A673 (cell line): Measurements from ENCODE around the gene SHOC2. TPM values are rescaled to one million over a fixed set of nuclear protein-coding genes. Genes with fewer than 3 reads are reported as not detected.

Experiments
- BruUV-seq: library from RNA; stranded (reverse); fragments of 400-500 nt; replicated peaks from 2 replicates; lab custom pipeline; 2021; lab: Mats Ljungman, UMichigan
- CTCF ChIA-PET: fragments of 300-600 bp; sonication (Branson Sonifier 250); formaldehyde crosslinking; loops from one replicate; lab custom pipeline; 2022; ENCODE audit warnings: antibody characterized with exemption; lab: Charles Lee
- POLR2A ChIA-PET: fragments of 300-600 bp; sonication (Branson Sonifier 250); formaldehyde crosslinking; loops from one replicate; lab custom pipeline; 2022; ENCODE audit warnings: antibody characterized with exemption; ENCODE audit not compliant: low non-redundant PET; lab: Charles Lee
- DNase-seq: peaks from one replicate; pipeline ENCODE4 v3.0.0-alpha.2; 2015; ENCODE audit warnings: low spot score
- H3K27ac ChIP-seq: fragments of 200-600 bp; sonication (generic); 2 replicates; pipeline ENCODE4 v1.5.1; 2016; ENCODE audit warnings: mixed run types, low read depth, mild to moderate bottlenecking, mixed read lengths, antibody characterized with exemption, low read length; ENCODE audit not compliant: poor library complexity, severe bottlenecking
- H3K27me3 ChIP-seq: fragments of 200-600 bp; sonication (generic); replicated peaks from 2 replicates; pipeline ENCODE4 v1.6.1; 2017; ENCODE audit warnings: mixed run types, low read depth, mild to moderate bottlenecking, mixed read lengths, antibody characterized with exemption, low read length; ENCODE audit not compliant: insufficient read depth, poor library complexity
- H3K36me3 ChIP-seq: fragments of 200-600 bp; sonication (generic); 2 replicates; pipeline ENCODE4 v1.6.1; 2016; ENCODE audit warnings: mixed run types, mild to moderate bottlenecking, mixed read lengths, antibody characterized with exemption, low read length; ENCODE audit not compliant: insufficient read depth, poor library complexity, severe bottlenecking
- H3K4me1 ChIP-seq: fragments of 200-600 bp; sonication (generic); 2 replicates; pipeline ENCODE4 v1.6.1; 2017; ENCODE audit warnings: mixed run types, mild to moderate bottlenecking, mixed read lengths, antibody characterized with exemption, low read length; ENCODE audit not compliant: insufficient read depth, poor library complexity, severe bottlenecking
- H3K4me3 ChIP-seq: fragments of 200-600 bp; sonication (generic); 2 replicates; pipeline ENCODE4 v1.5.1; 2016; ENCODE audit warnings: low read depth, mixed run types, mild to moderate bottlenecking, mixed read lengths, low read length; ENCODE audit not compliant: poor library complexity, severe bottlenecking
- H3K9me3 ChIP-seq: fragments of 200-600 bp; sonication (generic); 2 replicates; pipeline ENCODE4 v1.6.1; 2016; ENCODE audit warnings: mixed run types, low read depth, mild to moderate bottlenecking, mixed read lengths, antibody characterized with exemption, low read length; ENCODE audit not compliant: poor library complexity, severe bottlenecking
- EZH2 ChIP-seq: fragments of 200-600 bp; sonication (generic); IDR thresholded peaks from 2 replicates; pipeline ENCODE4 v1.6.1; 2017; ENCODE audit warnings: borderline replicate concordance, low read depth, mild to moderate bottlenecking, mixed read lengths, antibody characterized with exemption, low read length; ENCODE audit not compliant: poor library complexity, severe bottlenecking
- intact Hi-C: fragments of 100-400 bp; cut with micrococcal nuclease; formaldehyde crosslinking; loops from one replicate; pipeline ENCODE4 v1.10.0; 2022; ENCODE audit not compliant: unreplicated experiment
- total RNA-seq: library from RNA; stranded (reverse); gene quantifications from 2 replicates; pipeline ENCODE4 v1.2.3, GENCODE V29; 2021
- TF ChIP-seq, protein P1 (sequence below): fragments of 300-800, 200-600 bp; sonication (generic); conservative IDR thresholded peaks from 2 replicates; pipeline ENCODE4 v1.5.1; 2017; ENCODE audit warnings: low read depth, mild to moderate bottlenecking, antibody characterized with exemption, low read length, moderate library complexity, mixed read lengths

The SHOC2 gene
- total RNA-seq, 1 experiment from 2014 or later, result 37.6 TPM

DNA sequence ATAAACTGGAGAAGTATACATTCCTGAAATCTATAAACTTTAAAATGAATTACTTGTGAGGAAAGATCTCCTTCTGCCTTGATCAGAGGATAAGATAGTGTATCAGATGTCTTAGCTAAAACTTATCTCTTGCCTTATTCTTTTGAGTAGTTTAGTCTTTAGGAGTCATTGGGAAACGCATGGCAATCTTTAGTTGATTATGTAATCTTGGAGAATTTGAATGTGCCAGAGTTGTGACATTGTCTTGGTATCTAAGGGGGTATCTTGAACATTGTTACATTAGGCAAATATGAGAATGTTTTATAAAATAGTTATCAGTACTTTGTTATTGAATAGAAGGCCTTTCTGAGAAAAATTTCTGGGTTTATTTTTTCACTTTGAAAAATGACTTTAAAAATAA lies 95.8 kb downstream of the SHOC2 start:
- POLR2A ChIA-PET, result no interaction called here

GRCh38 chr10:111017098-111017497 lies 97.7 kb downstream of the SHOC2 start:
- ChIA-PET CTCF (no interaction called here), POLR2A (no interaction called here)
- H3K36me3 ChIP-seq, result no peaks in the 10 kb centered on the region
- no peak overlapping the region for H3K4me3 ChIP-seq
- DNase-seq, result no peak
- H3K27ac ChIP-seq, result no peak overlapping the region
- H3K9me3 ChIP-seq, result no peaks in the 10 kb centered on the region
- H3K27me3 ChIP-seq, result no peaks in the 10 kb centered on the region
- no TSS peak for BruUV-seq
- intact Hi-C loops, result no loop called here
- no peak for TF ChIP-seq EZH2
- TF ChIP-seq, protein P1, sequence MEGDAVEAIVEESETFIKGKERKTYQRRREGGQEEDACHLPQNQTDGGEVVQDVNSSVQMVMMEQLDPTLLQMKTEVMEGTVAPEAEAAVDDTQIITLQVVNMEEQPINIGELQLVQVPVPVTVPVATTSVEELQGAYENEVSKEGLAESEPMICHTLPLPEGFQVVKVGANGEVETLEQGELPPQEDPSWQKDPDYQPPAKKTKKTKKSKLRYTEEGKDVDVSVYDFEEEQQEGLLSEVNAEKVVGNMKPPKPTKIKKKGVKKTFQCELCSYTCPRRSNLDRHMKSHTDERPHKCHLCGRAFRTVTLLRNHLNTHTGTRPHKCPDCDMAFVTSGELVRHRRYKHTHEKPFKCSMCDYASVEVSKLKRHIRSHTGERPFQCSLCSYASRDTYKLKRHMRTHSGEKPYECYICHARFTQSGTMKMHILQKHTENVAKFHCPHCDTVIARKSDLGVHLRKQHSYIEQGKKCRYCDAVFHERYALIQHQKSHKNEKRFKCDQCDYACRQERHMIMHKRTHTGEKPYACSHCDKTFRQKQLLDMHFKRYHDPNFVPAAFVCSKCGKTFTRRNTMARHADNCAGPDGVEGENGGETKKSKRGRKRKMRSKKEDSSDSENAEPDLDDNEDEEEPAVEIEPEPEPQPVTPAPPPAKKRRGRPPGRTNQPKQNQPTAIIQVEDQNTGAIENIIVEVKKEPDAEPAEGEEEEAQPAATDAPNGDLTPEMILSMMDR, result no peak
- H3K4me1 ChIP-seq, result no peaks in the 10 kb centered on the region

More for the DNA sequence above, 95.8 kb downstream of the SHOC2 start:
- DNase-seq, result no peak
- no peaks in the 10 kb centered on the region for H3K4me1 ChIP-seq
- H3K36me3 ChIP-seq, result peaks cover 9% of the 10 kb centered on the region
- BruUV-seq, result no TSS peak
- intact Hi-C loops, result no loop called here
- no peak overlapping the region for H3K4me3 ChIP-seq
- CTCF ChIA-PET, result no interaction called here
- H3K27me3 ChIP-seq, result no peaks in the 10 kb centered on the region
- H3K27ac ChIP-seq, result no peak overlapping the region
- no peak for TF ChIP-seq EZH2
- TF ChIP-seq, protein P1, result no peak
- H3K9me3 ChIP-seq, result no peaks in the 10 kb centered on the region

DNA sequence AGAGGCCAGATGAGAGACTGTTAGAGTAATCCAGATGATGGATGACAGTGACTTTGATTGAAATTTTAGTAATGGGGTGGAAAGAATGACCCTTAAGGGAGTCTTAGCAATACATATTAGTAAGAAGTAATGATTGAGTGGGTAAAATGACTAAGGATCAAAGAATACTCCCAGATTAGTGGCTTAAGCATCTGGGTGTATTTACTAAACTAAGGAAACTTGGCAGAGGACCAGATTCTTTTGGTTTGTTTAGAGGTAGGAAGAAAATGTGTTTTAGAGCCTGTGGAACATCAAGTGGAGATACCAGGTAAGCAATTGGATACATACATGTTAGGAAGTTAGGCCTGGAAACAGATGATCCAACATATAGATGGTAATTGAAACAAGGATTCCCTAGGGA lies 98.6 kb downstream of the SHOC2 start:
- intact Hi-C loops, result no loop called here
- POLR2A ChIA-PET, result no interaction called here
- DNase-seq, result no peak

More for the DNA sequence above, 98.6 kb downstream of the SHOC2 start:
- Histone ChIP-seq H3K36me3 (no peaks in the 10 kb centered on the region), H3K9me3 (no peaks in the 10 kb centered on the region), H3K4me3 (no peak overlapping the region), H3K27me3 (no peaks in the 10 kb centered on the region), H3K27ac (no peak overlapping the region), H3K4me1 (no peaks in the 10 kb centered on the region)
- no peak for TF ChIP-seq EZH2
- TF ChIP-seq, protein P1, result no peak
- BruUV-seq, result no TSS peak
- CTCF ChIA-PET, result no interaction called here
